IMR-90 (cell line): ENCODE measurements around the gene CHGA.

Source experiments
- POLR2A ChIP-seq: IDR thresholded peaks from 2 replicates; pipeline ENCODE4 v1.6.1; 2012; ENCODE audit warnings: mild to moderate bottlenecking, low read depth, low read length
- TF ChIP-seq, protein P1 (sequence below): conservative IDR thresholded peaks from 2 replicates; pipeline ENCODE4 v1.5.1; 2012; ENCODE audit warnings: mild to moderate bottlenecking, low read depth, low read length, improper control_type of control experiment

DNA sequence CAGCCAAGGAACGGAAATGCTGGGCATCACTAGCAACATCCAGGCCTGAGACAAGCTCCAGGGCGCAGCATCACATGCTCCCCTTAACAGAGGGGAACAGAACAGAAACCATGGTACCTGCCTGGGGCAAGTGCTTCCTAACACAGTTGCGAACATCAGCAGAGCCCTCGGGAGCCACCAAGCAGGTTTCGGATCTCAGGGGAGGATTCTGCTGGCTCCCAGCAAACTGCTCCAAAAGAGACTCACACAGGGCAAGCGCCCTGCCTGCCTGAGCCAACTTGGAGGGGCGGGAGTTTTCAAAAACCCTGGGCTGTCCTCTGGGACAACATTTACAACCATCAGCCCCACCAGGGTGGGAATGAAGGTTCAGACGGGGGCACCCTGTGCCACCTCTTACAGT, 19.6 kb downstream of the CHGA start:
- TF ChIP-seq, protein P1, sequence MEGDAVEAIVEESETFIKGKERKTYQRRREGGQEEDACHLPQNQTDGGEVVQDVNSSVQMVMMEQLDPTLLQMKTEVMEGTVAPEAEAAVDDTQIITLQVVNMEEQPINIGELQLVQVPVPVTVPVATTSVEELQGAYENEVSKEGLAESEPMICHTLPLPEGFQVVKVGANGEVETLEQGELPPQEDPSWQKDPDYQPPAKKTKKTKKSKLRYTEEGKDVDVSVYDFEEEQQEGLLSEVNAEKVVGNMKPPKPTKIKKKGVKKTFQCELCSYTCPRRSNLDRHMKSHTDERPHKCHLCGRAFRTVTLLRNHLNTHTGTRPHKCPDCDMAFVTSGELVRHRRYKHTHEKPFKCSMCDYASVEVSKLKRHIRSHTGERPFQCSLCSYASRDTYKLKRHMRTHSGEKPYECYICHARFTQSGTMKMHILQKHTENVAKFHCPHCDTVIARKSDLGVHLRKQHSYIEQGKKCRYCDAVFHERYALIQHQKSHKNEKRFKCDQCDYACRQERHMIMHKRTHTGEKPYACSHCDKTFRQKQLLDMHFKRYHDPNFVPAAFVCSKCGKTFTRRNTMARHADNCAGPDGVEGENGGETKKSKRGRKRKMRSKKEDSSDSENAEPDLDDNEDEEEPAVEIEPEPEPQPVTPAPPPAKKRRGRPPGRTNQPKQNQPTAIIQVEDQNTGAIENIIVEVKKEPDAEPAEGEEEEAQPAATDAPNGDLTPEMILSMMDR: no peak
- no peak for TF ChIP-seq POLR2A
